Tibial nerve (tissue), 4 donors: ENCODE data around the gene OSTM1.

Experiments used
- CTCF ChIP-seq, 5 experiments: fragments of 200-600 bp in 3 of 5; fragments of 450-650 bp in 2 of 5; sonication (generic) in 3 of 5; IDR thresholded peaks; one replicate each; pipeline ENCODE4 v1.5.1; 2016 to 2019; ENCODE audit warnings: antibody characterized with exemption in 5 of 5, mild to moderate bottlenecking in 3 of 5, moderate library complexity in 2 of 5
- EP300 ChIP-seq, 2 donors: sonication (generic); formaldehyde crosslinking; IDR thresholded peaks; one replicate each; pipeline ENCODE4 v1.6.1; 2017; ENCODE audit warnings: antibody characterized with exemption in 2 of 2, mild to moderate bottlenecking in 1 of 2
- POLR2A ChIP-seq, 2 donors: fragments of 450-650 bp; IDR thresholded peaks; one replicate each; pipeline ENCODE4 v1.6.1; 2017; ENCODE audit warnings: antibody characterized with exemption in 2 of 2, mild to moderate bottlenecking in 2 of 2, moderate library complexity in 2 of 2

- TF ChIP-seq POLR2A (IDR thresholded peaks at IDR 0.05) (no peak), CTCF (IDR thresholded peaks at IDR 0.05) (no peak), EP300 (IDR thresholded peaks at IDR 0.05) (no peak)
These were observed 69.7 kb downstream of the OSTM1 start for GRCh38 chr6:108004861-108005260.
